ENCODE results near the gene ABLIM1.

ABLIM1 gene

GRCh38 chr10:114396464-114396863 lies 261.6 kb downstream of the ABLIM1 start:
- DNase-seq (ENCODE audit: low spot score) (no peak), ATAC-seq (ENCODE audit: low read depth) (no peak)
- Histone ChIP-seq H3K27ac (ENCODE audit: poor library complexity, severe bottlenecking) (no peak overlapping the region), H3K27me3 (ENCODE audit: insufficient read depth, poor library complexity, severe bottlenecking) (no peaks in the 10 kb centered on the region), H3K9me3 (ENCODE audit: severe bottlenecking) (no peaks in the 10 kb centered on the region), H3K36me3 (ENCODE audit: low read depth) (no peaks in the 10 kb centered on the region), H3K4me3 (ENCODE audit: severe bottlenecking) (no peak overlapping the region), H3K4me1 (ENCODE audit: insufficient read depth, poor library complexity, severe bottlenecking) (peaks cover 10% of the 10 kb centered on the region)
- TF ChIP-seq CTCF (IDR thresholded peaks at IDR 0.05; ENCODE audit: poor library complexity, severe bottlenecking), result no peak

- ATAC-seq (ENCODE audit: low read depth) (no peak), DNase-seq (ENCODE audit: low spot score) (no peak)
- peaks cover 19% of the 10 kb centered on the region for H3K4me1 ChIP-seq (ENCODE audit: insufficient read depth, poor library complexity, severe bottlenecking)
- H3K9me3 ChIP-seq (ENCODE audit: severe bottlenecking), result no peaks in the 10 kb centered on the region
- H3K4me3 ChIP-seq (ENCODE audit: severe bottlenecking), result no peak overlapping the region
- no peaks in the 10 kb centered on the region for H3K27me3 ChIP-seq (ENCODE audit: insufficient read depth, poor library complexity, severe bottlenecking)
- no peak for TF ChIP-seq CTCF (IDR thresholded peaks at IDR 0.05; ENCODE audit: poor library complexity, severe bottlenecking)
- no peak overlapping the region for H3K27ac ChIP-seq (ENCODE audit: poor library complexity, severe bottlenecking)
- H3K36me3 ChIP-seq (ENCODE audit: low read depth), result no peaks in the 10 kb centered on the region
Measured at GRCh38 chr10:114395366-114396022, 262.6 kb downstream of the ABLIM1 start.

GRCh38 chr10:114394531-114394930 lies 263.5 kb downstream of the ABLIM1 start:
- Histone ChIP-seq H3K4me1 (ENCODE audit: insufficient read depth, poor library complexity, severe bottlenecking) (peaks cover 29% of the 10 kb centered on the region), H3K27ac (ENCODE audit: poor library complexity, severe bottlenecking) (no peak overlapping the region), H3K9me3 (ENCODE audit: severe bottlenecking) (no peaks in the 10 kb centered on the region), H3K4me3 (ENCODE audit: severe bottlenecking) (no peak overlapping the region), H3K27me3 (ENCODE audit: insufficient read depth, poor library complexity, severe bottlenecking) (no peaks in the 10 kb centered on the region), H3K36me3 (ENCODE audit: low read depth) (no peaks in the 10 kb centered on the region)
- ATAC-seq (ENCODE audit: low read depth) (0 out of 3 replicates have a peak, but pooled peaks have one; percentile 12), DNase-seq (ENCODE audit: low spot score) (no peak)
- no peak for TF ChIP-seq CTCF (IDR thresholded peaks at IDR 0.05; ENCODE audit: poor library complexity, severe bottlenecking)

GRCh38 chr10:114393886-114394285 lies 264.2 kb downstream of the ABLIM1 start:
- H3K4me1 ChIP-seq (ENCODE audit: insufficient read depth, poor library complexity, severe bottlenecking), result peaks cover 35% of the 10 kb centered on the region
- DNase-seq (ENCODE audit: low spot score) (no peak), ATAC-seq (ENCODE audit: low read depth) (no peak)
- H3K4me3 ChIP-seq (ENCODE audit: severe bottlenecking), result no peak overlapping the region
- no peak for TF ChIP-seq CTCF (IDR thresholded peaks at IDR 0.05; ENCODE audit: poor library complexity, severe bottlenecking)
- H3K27me3 ChIP-seq (ENCODE audit: insufficient read depth, poor library complexity, severe bottlenecking), result no peaks in the 10 kb centered on the region
- no peak overlapping the region for H3K27ac ChIP-seq (ENCODE audit: poor library complexity, severe bottlenecking)
- no peaks in the 10 kb centered on the region for H3K36me3 ChIP-seq (ENCODE audit: low read depth)
- no peaks in the 10 kb centered on the region for H3K9me3 ChIP-seq (ENCODE audit: severe bottlenecking)

- Histone ChIP-seq H3K9me3 (ENCODE audit: severe bottlenecking) (no peaks in the 10 kb centered on the region), H3K4me1 (ENCODE audit: insufficient read depth, poor library complexity, severe bottlenecking) (peaks cover 39% of the 10 kb centered on the region), H3K4me3 (ENCODE audit: severe bottlenecking) (no peak overlapping the region), H3K27me3 (ENCODE audit: insufficient read depth, poor library complexity, severe bottlenecking) (no peaks in the 10 kb centered on the region), H3K36me3 (ENCODE audit: low read depth) (no peaks in the 10 kb centered on the region), H3K27ac (ENCODE audit: poor library complexity, severe bottlenecking) (no peak overlapping the region)
- no peak for DNase-seq (ENCODE audit: low spot score)
- TF ChIP-seq CTCF (IDR thresholded peaks at IDR 0.05; ENCODE audit: poor library complexity, severe bottlenecking), result no peak
- no peak for ATAC-seq (ENCODE audit: low read depth)
Measured at GRCh38 chr10:114393482-114393881, 264.6 kb downstream of the ABLIM1 start.

Data from RWPE2 (cell line).